Upper lobe of right lung (tissue), 1 donor: Measurements from ENCODE around the gene SLBP. TPM values are rescaled to one million over a fixed set of nuclear protein-coding genes. Genes with fewer than 3 reads are reported as not detected.

Source experiments
- ATAC-seq: fragments of 200-7000 bp; cut with Tn5 transposase; one replicate; pipeline ENCODE4 v1.9.1; 2020; ENCODE audit warnings: mild to moderate bottlenecking, moderate library complexity
- DNase-seq: peaks from one replicate; pipeline ENCODE4 v3.0.0-alpha.2; 2020
- H3K27ac ChIP-seq: fragments of 200-600 bp; one replicate; pipeline ENCODE4 v1.8.0; 2022
- H3K27me3 ChIP-seq: fragments of 200-600 bp; one replicate; pipeline ENCODE4 v1.8.0; 2022; ENCODE audit warnings: mild to moderate bottlenecking
- H3K36me3 ChIP-seq: fragments of 200-600 bp; one replicate; pipeline ENCODE4 v1.8.0; 2022
- H3K4me1 ChIP-seq: fragments of 200-600 bp; one replicate; pipeline ENCODE4 v1.8.0; 2022
- H3K4me3 ChIP-seq: fragments of 200-600 bp; one replicate; pipeline ENCODE4 v1.8.0; 2022; ENCODE audit warnings: mild to moderate bottlenecking
- H3K9me3 ChIP-seq: fragments of 200-600 bp; one replicate; pipeline ENCODE4 v1.8.0; 2022
- intact Hi-C: fragments of 100-400 bp; cut with DNase I; formaldehyde crosslinking; loops from one replicate; pipeline ENCODE4 v1.11.0; 2022
- total RNA-seq: library from RNA; stranded (reverse); fragmentation: NEBNext Ultra II Directional; extraction: Animal tissue kit (Norgen Biotek cat#: 25700); gene quantifications from one replicate; pipeline ENCODE4 v1.2.1, GENCODE V29; 2021
- TF ChIP-seq, protein P1 (sequence below): fragments of 200-600 bp; IDR thresholded peaks from one replicate; pipeline ENCODE4 v1.8.0; 2022; ENCODE audit warnings: antibody characterized with exemption
- donor health status: DM: no; HTN: yes; CAD: no; lungs with severe emphysema.

Gene SLBP
- total RNA-seq, 1 donor from 2014 or later: 32.8 TPM

GRCh38 chr4:1693131-1693896, 18.8 kb downstream of the SLBP start:
- Histone ChIP-seq H3K4me3 (no peak overlapping the region), H3K27me3 (no peaks in the 10 kb centered on the region), H3K9me3 (no peaks in the 10 kb centered on the region), H3K4me1 (no peaks in the 10 kb centered on the region), H3K36me3 (peaks cover 80% of the 10 kb centered on the region), H3K27ac (no peak overlapping the region)
- ATAC-seq: peak; percentile 97
- intact Hi-C loops: loop anchor here (5.0 kb wide), 1 partner anchor 34 kb away; no protein-coding TSS in a partner anchor
- TF ChIP-seq, protein P1, sequence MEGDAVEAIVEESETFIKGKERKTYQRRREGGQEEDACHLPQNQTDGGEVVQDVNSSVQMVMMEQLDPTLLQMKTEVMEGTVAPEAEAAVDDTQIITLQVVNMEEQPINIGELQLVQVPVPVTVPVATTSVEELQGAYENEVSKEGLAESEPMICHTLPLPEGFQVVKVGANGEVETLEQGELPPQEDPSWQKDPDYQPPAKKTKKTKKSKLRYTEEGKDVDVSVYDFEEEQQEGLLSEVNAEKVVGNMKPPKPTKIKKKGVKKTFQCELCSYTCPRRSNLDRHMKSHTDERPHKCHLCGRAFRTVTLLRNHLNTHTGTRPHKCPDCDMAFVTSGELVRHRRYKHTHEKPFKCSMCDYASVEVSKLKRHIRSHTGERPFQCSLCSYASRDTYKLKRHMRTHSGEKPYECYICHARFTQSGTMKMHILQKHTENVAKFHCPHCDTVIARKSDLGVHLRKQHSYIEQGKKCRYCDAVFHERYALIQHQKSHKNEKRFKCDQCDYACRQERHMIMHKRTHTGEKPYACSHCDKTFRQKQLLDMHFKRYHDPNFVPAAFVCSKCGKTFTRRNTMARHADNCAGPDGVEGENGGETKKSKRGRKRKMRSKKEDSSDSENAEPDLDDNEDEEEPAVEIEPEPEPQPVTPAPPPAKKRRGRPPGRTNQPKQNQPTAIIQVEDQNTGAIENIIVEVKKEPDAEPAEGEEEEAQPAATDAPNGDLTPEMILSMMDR: peak; percentile 96
- peak; percentile 87 for DNase-seq

DNA sequence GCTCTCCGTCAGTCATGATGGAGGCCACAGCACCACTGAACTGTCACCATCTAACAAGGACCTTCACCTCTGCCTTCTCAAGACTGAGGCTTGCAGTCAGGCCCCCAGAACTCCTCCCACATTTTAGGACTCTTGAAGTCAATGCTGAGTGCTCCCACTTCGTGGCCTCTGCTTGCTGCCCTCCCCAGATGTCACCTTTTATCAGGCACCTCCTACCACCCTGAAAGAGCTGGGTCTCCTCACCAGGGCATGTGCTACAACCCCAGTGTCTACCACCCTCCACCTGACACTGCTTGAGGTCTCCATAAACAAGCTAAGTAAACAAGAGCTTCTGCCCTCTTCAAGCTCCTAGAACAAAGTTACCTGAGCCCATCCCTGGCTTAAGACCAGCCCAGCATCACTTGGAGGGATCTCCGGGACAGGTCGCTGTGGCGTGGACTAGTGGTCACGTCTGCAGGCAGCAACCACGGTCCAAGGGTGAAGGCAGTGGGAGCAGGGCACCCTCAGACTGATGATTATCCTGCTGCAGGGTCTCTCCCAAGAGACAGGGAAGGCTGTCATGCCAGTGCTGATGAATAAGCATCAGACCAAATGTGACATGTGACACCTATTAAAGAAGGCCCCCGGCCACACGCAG, 20.3 kb downstream of the SLBP start:
- ATAC-seq (no peak), DNase-seq (peak; percentile 28)
- TF ChIP-seq, protein P1: no peak
- no peaks in the 10 kb centered on the region for H3K9me3 ChIP-seq
- intact Hi-C loops: loop anchor here (5.0 kb wide), 1 partner anchor 35 kb away; no protein-coding TSS in a partner anchor
- no peaks in the 10 kb centered on the region for H3K4me1 ChIP-seq
- no peaks in the 10 kb centered on the region for H3K27me3 ChIP-seq
- no peak overlapping the region for H3K4me3 ChIP-seq
- H3K36me3 ChIP-seq: peaks cover 65% of the 10 kb centered on the region
- H3K27ac ChIP-seq: no peak overlapping the region

DNA sequence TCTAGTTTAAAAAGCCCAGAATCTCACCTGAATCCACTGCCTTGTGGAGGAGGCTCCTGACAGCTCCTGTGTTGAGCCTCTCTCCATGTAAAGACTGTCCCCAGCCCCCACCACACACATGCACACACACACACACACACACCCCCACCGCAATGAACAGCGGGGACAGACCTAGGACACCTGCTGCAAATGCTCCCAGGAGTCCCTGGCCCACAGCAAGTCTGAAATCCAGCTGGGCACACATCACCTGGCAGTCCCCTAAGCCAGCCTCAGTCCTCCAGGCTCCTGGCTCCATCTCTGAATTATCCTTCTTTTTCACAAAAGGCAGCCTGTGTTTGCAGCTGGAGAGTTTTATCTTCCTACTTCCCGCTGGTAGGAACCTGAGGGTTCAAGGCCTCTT, 21.4 kb downstream of the SLBP start:
- peaks cover 54% of the 10 kb centered on the region for H3K36me3 ChIP-seq
- H3K27me3 ChIP-seq: no peaks in the 10 kb centered on the region
- no peaks in the 10 kb centered on the region for H3K9me3 ChIP-seq
- no peak for DNase-seq
- ATAC-seq: no peak
- no peak overlapping the region for H3K27ac ChIP-seq
- intact Hi-C loops: loop anchor here (5.0 kb wide), 1 partner anchor 37 kb away; no protein-coding TSS in a partner anchor
- TF ChIP-seq, protein P1: no peak
- H3K4me3 ChIP-seq: no peak overlapping the region
- H3K4me1 ChIP-seq: no peaks in the 10 kb centered on the region

DNA sequence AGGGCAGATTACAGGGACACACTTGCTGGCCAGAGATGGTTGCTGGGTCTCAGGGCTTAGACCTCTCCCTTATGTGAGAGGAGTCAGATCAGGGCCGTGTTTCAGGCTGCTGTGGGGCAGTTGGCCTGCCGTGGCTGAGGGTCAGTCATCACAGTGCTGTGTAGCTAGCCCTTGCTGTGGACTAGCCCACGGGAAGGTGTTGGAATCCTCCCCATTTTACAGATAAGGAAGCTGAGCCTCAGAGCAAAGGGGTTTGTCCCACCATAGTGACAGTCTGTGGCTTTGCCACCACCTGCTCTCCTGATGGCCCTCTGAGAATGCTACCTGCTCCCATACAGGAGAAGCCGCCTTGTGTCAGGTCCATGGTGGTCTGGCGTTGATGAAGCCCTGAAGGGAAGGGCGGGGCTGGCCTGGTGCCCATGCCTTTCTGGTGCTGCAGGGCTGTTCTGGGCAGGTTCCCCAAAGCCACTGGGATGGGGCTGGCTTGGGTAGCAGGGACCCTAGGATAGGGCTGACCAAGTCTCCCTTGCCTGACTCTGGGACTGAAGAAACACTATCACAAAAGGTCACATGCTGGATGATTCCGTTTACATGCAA, 25.6 kb downstream of the SLBP start:
- Histone ChIP-seq H3K36me3 (peaks cover 15% of the 10 kb centered on the region), H3K27me3 (no peaks in the 10 kb centered on the region), H3K27ac (no peak overlapping the region), H3K4me3 (no peak overlapping the region), H3K9me3 (no peaks in the 10 kb centered on the region), H3K4me1 (peaks cover 4% of the 10 kb centered on the region)
- intact Hi-C loops: no loop called here
- DNase-seq: peak; percentile 63
- no peak for ATAC-seq
- TF ChIP-seq, protein P1: no peak

DNA sequence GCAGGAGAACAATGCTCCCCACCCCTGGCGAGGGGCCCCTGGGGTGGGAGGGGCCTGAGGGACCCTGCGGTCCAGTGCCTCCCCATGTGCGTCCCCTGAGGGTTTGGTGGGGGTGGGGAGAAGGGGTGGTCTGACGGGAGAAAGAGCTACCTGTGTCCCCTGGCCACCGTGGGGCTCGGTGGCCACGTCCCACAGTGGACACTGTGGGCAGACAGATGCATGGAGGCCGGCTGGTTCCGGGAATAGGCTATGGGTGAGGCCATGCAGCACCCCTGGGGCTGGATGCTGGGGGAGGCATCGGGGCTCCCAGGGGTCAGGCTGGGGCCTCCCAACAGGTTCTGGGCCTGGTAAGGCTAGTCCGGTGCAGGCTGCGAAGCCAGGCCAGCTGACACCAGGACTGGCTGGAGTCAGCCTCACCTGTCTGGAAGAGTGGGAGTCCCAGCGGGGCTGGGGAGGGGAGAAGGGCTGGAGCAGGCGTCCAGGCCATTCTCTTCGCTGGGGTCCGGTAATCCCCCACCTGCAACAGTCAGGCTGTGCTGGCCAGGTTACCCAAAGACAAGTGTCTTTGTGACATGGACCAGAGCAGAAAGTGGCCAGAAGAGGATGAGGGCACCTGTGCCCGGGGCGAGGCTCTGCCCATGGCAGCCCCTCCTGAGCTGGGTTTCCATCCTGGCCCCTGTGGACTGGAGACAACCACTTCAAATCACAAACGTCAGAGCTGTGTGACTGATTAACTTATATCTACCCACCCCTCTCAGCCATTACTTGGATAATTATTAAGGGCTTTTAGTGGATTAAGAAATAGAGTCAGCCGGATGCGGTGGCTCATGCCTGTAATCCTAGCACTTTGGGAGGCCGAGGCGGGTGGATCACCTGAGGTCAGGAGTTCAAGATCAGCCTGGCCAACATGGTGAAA, 26.6 kb downstream of the SLBP start:
- intact Hi-C loops: no loop called here
- TF ChIP-seq, protein P1: no peak
- Histone ChIP-seq H3K9me3 (no peaks in the 10 kb centered on the region), H3K27me3 (no peaks in the 10 kb centered on the region), H3K4me3 (no peak overlapping the region), H3K36me3 (peaks cover 5% of the 10 kb centered on the region), H3K27ac (no peak overlapping the region), H3K4me1 (peaks cover 4% of the 10 kb centered on the region)
- DNase-seq (peak; percentile 65), ATAC-seq (no peak)
